Esophagus muscularis mucosa (tissue), 4 donors: ENCODE data around the gene CDCA7.

Experiments used
- CTCF ChIP-seq, 3 experiments: fragments of 200-600 bp in 2 of 3; fragments of 450-650 bp in 1 of 3; sonication (generic) in 2 of 3; IDR thresholded peaks; one replicate each; pipeline ENCODE4 v1.5.1; 2017 to 2019; ENCODE audit warnings: antibody characterized with exemption in 3 of 3, mild to moderate bottlenecking in 2 of 3, moderate library complexity in 1 of 3
- EP300 ChIP-seq: sonication (generic); formaldehyde crosslinking; IDR thresholded peaks from one replicate; pipeline ENCODE4 v1.6.1; 2017; ENCODE audit warnings: antibody characterized with exemption
- POLR2A ChIP-seq: fragments of 450-650 bp; IDR thresholded peaks from one replicate; pipeline ENCODE4 v1.6.1; 2017; ENCODE audit warnings: antibody characterized with exemption, moderate library complexity, mild to moderate bottlenecking, low read depth
- POLR2AphosphoS5 ChIP-seq, 2 donors: sonication (generic); formaldehyde crosslinking; IDR thresholded peaks; one replicate each; pipeline ENCODE4 v1.6.1; 2017; ENCODE audit warnings: antibody characterized with exemption in 2 of 2

GRCh38 chr2:173390036-173390435 lies 35.4 kb downstream of the CDCA7 start:
- TF ChIP-seq CTCF (IDR thresholded peaks at IDR 0.05), result no peak
- no peak for TF ChIP-seq POLR2A
- no peak for TF ChIP-seq EP300
- TF ChIP-seq POLR2AphosphoS5 (IDR thresholded peaks at IDR 0.05), result no peak
